Stimulated activated CD8-positive, alpha-beta memory T cell treated with anti-CD3 and anti-CD28 coated beads, Interleukin-15, amount 100 ng/mL, for 48 hours (primary cell): ENCODE results near the gene RAB3A.
"Not testable (repeated sequence)": the region's sequence is repeated elsewhere in the genome, so short reads cannot be mapped to it uniquely, and the experiment has no call there.

Source experiments
- DNase-seq, 2 donors: peaks; one replicate each; pipeline ENCODE4 v3.0.0-alpha.2; 2020; ENCODE audit warnings: low read depth in 2 of 2

The RAB3A gene

DNA sequence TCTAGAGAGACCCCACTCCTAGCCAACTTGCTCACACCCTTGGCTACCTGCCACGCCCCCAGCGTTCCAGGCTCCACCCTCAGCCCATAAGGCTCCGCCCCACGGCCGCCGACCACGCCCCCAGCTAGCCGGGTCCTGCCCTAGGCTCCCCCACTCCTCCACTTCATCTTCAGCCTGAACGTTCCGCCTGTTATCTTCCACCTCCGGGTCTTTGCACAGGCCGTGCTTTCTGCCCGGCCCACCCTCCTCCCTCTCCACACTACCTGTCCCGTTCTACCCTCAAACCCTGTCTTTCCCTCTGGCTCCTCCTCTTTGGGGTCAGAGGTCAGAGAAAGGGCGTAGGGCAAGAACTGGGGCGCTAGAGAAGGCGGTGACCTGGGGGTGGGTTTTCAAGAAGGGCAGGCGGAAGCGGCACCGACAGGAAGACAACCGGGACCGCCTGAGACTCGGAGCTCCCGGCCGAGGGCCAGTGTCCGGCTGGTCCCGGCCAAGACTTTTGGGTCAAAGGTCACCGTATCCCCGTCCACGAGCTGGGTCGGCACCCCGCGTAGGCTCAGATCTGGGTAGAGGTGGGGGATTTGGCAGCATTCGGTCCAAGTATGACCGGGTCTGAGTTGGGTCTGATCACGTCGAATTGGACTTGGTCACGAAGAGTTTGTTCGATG is 20.1 kb upstream of the RAB3A start:
- DNase-seq = no peak

DNA sequence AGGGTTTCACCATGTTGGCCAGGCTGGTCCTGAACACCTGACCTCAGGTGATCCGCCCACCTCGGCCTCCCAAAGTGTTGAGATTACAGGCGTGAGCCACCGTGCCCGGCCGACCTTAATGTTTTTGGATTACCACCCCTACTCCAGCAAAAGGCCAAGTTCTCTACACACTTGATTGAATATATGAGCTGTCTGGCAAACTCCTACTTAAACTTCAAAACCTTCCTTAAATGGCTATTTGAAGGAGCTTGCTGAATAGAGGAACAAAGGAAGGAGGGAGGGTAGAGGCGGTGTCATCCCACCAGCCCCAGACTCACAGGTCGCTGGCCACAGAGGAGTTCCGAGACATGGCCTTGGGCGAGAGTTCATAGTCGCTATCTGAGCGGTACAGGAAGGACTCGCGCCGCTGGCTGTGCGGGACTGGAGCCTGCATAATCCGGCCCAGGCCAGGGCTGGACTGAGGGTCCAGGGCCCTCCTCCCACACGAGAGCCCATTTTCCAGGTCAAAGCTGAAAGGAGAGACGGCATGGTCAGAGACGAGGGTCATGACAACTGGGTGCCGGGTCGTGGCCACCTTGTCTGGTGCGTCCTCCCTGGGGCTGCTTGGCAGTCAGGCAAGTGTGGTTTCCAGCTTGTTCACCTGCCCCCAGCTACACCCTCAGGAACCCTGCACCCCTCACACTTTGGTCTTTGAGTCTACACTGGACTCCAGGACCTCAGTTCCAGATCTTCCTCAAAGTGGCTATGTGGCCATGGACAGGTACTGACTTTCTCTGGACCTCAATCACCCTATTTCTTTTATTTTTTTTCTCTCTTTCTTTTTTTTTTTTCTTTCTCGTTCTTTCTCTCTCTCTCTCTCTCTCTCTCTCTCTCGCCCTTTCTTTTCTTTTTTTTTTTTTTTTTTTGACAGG is 18.2 kb upstream of the RAB3A start:
- no peak for DNase-seq

GRCh38 chr19:18220632-18221275 is 16.9 kb upstream of the RAB3A start:
- no peak for DNase-seq

DNA sequence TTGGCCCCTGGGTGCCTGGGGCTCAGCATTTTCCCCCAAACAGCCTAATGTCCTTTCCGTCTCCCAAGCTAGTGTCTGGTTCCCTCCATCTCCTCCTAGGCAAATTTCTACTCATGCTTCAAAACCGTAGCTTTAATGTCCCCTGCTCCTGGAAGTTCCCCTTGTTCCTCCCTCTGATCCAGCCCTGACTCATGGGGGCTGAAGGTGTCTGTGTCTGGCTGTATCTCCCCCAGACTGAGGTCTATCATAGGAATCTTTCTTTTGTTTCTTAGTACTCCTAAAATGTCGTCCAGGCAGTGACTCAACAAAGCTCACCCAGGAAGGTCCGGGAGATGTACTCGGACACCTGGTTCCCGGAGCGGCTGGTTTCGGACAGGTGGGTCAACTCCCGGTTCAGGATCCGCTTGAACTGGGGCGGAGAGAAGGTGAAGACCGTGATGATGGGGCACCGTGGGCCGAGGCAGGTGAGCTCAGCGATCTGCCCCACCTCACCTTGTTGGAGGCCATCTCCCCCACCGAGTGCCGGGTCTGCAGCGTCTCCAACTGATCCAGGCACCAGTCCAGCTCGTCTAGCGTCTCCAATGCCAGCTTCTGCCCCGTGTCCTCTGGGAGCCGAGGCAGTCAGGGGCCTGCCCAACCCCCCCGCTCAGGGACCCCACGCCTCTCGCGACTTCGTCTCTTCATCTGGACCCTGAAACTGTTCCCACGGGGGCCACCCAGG is 16.2 kb upstream of the RAB3A start:
- no peak for DNase-seq

DNA sequence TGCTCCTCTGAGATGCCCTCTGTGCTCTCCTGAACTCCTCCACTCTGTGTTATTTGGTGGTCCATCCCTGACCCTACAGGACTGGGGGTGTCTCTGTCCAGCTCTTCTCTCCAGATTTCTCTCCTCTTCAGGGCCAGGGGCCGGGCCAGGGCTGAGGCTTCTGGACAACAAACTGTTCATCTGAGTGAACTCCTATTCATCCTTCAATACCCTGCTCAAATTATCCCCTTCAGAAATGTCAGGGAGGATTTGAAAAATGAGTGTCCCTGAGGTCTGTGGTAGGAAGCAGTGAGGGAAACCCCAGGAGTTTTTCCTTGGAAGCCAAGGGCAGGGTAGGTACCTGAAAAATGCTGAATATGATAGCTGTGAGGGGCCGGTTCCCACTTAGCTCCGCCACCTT is 14.8 kb upstream of the RAB3A start:
- DNase-seq = no peak

GRCh38 chr19:18218159-18218558 is 14.3 kb upstream of the RAB3A start:
- DNase-seq = no peak

- DNase-seq = no peak
Observed at GRCh38 chr19:18216789-18217188, 12.9 kb upstream of the RAB3A start.

GRCh38 chr19:18214779-18215433 is 11.1 kb upstream of the RAB3A start:
- no peak for DNase-seq

- no peak for DNase-seq
Observed at GRCh38 chr19:18211683-18212082, 7.8 kb upstream of the RAB3A start.

- DNase-seq = not testable (repeated sequence)
Observed at GRCh38 chr19:18209912-18210311, 6.1 kb upstream of the RAB3A start.

GRCh38 chr19:18208098-18208951 is 4.5 kb upstream of the RAB3A start:
- no peak for DNase-seq

- no peak for DNase-seq
Observed at GRCh38 chr19:18206018-18206417, 2.2 kb upstream of the RAB3A start.

- DNase-seq = no peak
Observed at GRCh38 chr19:18205200-18205892, 1.5 kb upstream of the RAB3A start.

DNA sequence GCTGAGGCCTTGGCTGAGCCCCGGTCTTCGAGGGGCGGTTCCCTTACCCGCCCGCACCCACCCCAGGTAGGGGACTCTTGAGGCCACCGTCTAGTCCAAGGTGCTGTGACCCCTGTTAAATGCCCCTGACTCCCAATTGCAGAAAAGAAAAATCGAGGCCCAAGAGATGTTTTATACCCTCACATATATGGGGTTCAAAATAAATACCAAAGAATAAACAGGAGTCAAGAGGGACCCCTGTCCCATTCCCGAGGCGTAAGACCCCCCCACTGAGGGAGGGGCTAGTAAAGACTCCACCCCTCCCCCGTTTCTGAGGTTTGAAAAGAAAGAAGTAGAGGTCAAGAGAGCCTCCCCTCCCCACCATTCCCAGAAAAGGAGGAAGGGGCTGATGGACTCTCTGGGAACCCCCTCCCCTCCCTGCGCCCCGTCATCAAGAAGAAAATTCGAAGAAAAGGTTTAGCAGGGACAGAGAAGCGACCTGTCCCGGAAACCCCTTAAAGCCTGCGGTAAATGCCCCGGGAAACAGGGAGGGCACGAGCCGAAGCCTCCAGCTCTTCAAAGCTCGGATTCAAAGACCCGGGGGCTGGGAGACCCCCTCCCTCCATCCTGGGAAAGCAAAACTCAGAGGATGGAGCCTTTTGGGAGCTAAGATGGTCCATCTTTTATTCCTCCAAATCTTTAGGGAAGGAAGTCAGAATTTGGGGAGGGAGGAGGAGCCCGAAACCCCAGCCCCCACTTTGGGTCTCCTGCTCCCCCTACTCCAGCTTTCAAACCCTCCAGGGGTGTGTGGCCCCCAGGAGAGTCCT is 755 bp upstream of the RAB3A start:
- no peak for DNase-seq

DNA sequence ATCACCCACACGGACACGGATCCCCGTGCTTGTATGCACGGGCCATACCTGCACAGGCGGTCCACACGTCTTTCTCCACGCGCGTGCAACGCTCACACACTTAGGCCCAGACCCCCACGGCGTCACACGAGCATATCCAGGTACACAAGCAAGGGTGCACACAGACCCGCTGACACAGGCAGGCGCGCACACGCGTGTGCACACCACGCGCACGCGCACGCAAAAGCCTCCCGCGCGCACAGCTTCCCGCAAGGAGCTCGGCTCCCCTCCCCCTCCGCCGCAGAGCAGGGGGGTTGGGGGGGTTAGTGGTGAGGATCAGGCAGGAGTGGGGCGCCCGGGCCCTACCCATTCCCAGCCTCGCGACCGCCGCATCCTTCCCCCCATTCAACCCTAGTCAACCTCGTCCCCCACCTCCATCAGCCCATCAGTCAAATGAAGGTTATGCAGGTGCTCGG is 407 bp downstream of the RAB3A start:
- DNase-seq = no peak

- no peak for DNase-seq
Observed at GRCh38 chr19:18202778-18203407, 949 bp downstream of the RAB3A start.

DNA sequence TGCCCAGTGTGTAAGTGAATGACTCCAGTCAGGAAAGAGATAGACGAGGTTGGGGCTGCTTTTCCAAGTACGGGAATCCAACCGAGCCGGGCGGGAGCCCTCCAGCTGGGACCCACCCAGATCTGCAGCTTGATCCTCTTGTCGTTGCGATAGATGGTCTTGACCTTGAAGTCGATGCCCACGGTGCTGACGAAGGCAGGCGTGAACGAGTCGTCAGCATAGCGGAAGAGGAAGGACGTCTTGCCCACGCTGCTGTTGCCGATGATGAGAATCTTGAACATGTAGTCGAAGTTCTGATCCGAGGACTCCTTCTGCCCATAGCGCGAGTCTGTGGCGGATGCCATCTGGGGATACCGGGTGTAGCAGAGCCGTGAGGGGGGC is 1.5 kb downstream of the RAB3A start:
- no peak for DNase-seq

GRCh38 chr19:18198374-18198773 is 5.5 kb downstream of the RAB3A start:
- DNase-seq = no peak

- DNase-seq = no peak
Observed at GRCh38 chr19:18197941-18198340, 5.9 kb downstream of the RAB3A start.
